CD8-positive, alpha-beta memory T cell (primary cell): ENCODE results near the gene SH2D3C. TPM values are rescaled to one million over a fixed set of nuclear protein-coding genes. Genes with fewer than 3 reads are reported as not detected.

Experiments used
- CTCF ChIA-PET: fragments of 350-600 bp; sonication (Branson Sonifier 250); formaldehyde crosslinking; loops from one replicate; lab custom pipeline; 2021; ENCODE audit warnings: antibody characterized with exemption; lab: Charles Lee
- POLR2A ChIA-PET: fragments of 350-600 bp; sonication (Branson Sonifier 250); formaldehyde crosslinking; loops from one replicate; lab custom pipeline; 2021; ENCODE audit warnings: antibody characterized with exemption; lab: Charles Lee
- DNase-seq, 5 donors: peaks; one replicate each; pipeline versions ENCODE4 v3.0.0 to v3.0.0-alpha.2; 2020 to 2022; ENCODE audit warnings: mixed read lengths in 1 of 5
- H3K27ac ChIP-seq: one replicate; pipeline ENCODE4 v1.7.0; 2013; ENCODE audit warnings: low read depth, mild to moderate bottlenecking, low read length, moderate library complexity
- H3K27me3 ChIP-seq: 2 replicates; pipeline ENCODE4 v1.7.0; 2013; ENCODE audit warnings: low read length, mild to moderate bottlenecking; ENCODE audit not compliant: insufficient read depth, poor library complexity, severe bottlenecking
- H3K36me3 ChIP-seq: 2 replicates; pipeline ENCODE4 v1.7.0; 2013; ENCODE audit warnings: mild to moderate bottlenecking, low read length, moderate library complexity; ENCODE audit not compliant: insufficient read depth
- H3K4me1 ChIP-seq: 2 replicates; pipeline ENCODE4 v1.7.0; 2013; ENCODE audit warnings: mild to moderate bottlenecking, low read length, moderate library complexity; ENCODE audit not compliant: insufficient read depth
- H3K4me3 ChIP-seq: 2 replicates; pipeline ENCODE4 v1.7.0; 2013; ENCODE audit warnings: mild to moderate bottlenecking, low read length
- H3K9me3 ChIP-seq: 2 replicates; pipeline ENCODE4 v1.7.0; 2013; ENCODE audit warnings: mild to moderate bottlenecking, low read length
- H3K27ac Mint-ChIP-seq, 8 donors: one replicate each; pipeline ENCODE4 v1.8.0; 2020 to 2021; ENCODE audit warnings: mixed read lengths in 8 of 8, mild to moderate bottlenecking in 6 of 8, inconsistent platforms in 3 of 8, moderate library complexity in 3 of 8
- H3K27me3 Mint-ChIP-seq, 2 donors: one replicate each; pipeline ENCODE4 v1.8.0; 2020 to 2021; ENCODE audit warnings: mixed read lengths in 2 of 2, mild to moderate bottlenecking in 1 of 2, moderate library complexity in 1 of 2
- H3K36me3 Mint-ChIP-seq, 3 donors: one replicate each; pipeline ENCODE4 v1.8.0; 2020 to 2021; ENCODE audit warnings: mixed read lengths in 3 of 3, inconsistent platforms in 1 of 3, mild to moderate bottlenecking in 1 of 3
- H3K4me1 Mint-ChIP-seq, 3 donors: one replicate each; pipeline ENCODE4 v1.8.0; 2020 to 2021; ENCODE audit warnings: mixed read lengths in 3 of 3, inconsistent platforms in 1 of 3, mild to moderate bottlenecking in 1 of 3
- H3K4me3 Mint-ChIP-seq, 7 donors: one replicate each; pipeline ENCODE4 v1.8.0; 2020 to 2021; ENCODE audit warnings: mixed read lengths in 7 of 7, mild to moderate bottlenecking in 6 of 7, moderate library complexity in 4 of 7, inconsistent platforms in 2 of 7
- H3K9me3 Mint-ChIP-seq, 5 donors: one replicate each; pipeline ENCODE4 v1.8.0; 2020 to 2022; ENCODE audit warnings: mixed read lengths in 5 of 5, mild to moderate bottlenecking in 3 of 5, moderate library complexity in 2 of 5, inconsistent platforms in 1 of 5
- polyA plus RNA-seq: library from polyadenylated mRNA; unstranded; fragments of 300-500 nt; fragmentation: Illumina TruSeq; gene quantifications from one replicate; pipeline ENCODE4 v1.2.3, GENCODE V29; 2021
- total RNA-seq, 2 experiments: library from RNA; stranded (reverse); gene quantifications; one replicate each; pipeline ENCODE4 v1.2.3, GENCODE V29; 2021

Gene SH2D3C
- total and polyA plus RNA-seq, 3 experiments from 2014 or later = 13.9 to 50.7 (median 14.1) TPM

DNA sequence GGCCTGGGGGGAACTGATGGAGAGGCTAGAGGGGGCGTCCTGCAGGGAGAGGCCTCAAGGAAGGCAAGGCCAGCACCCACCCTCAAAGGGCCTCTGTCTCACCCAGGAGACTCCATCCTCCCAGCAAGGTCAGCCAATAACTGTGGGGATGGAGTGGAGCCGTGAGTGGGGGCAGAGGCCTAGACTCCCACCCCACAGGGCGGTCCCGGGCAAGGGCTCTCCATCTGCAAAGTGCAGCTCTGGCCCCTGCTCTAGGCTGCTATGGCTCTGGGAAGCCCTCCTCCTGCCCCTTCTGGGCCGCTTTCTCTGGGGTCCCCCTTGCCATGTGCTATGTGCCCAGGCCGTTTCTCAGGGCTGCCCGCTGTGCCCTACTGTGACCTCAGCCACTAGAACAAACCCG is 38.3 kb upstream of the SH2D3C start:
- Mint-ChIP-seq H3K4me1 (no peaks in the 10 kb centered on the region), H3K36me3 (peaks cover 0 to 67% (median 2%) of the 10 kb centered on the region in 3 donors), H3K9me3 (no peaks in the 10 kb centered on the region), H3K27me3 (peaks cover 0 to 1% of the 10 kb centered on the region in 2 donors), H3K4me3 (no peak overlapping the region), H3K27ac (peak overlapping the region in 1 of 8 donors; percentile 19)
- no peak for DNase-seq
- Histone ChIP-seq H3K4me3 (no peak overlapping the region), H3K9me3 (no peaks in the 10 kb centered on the region), H3K27me3 (no peaks in the 10 kb centered on the region), H3K36me3 (peaks cover 16% of the 10 kb centered on the region), H3K4me1 (no peaks in the 10 kb centered on the region), H3K27ac (no peak overlapping the region)
- POLR2A ChIA-PET = no interaction called here
- CTCF ChIA-PET = interaction anchor here (1.0 to 1.4 kb wide), 2 partner anchors 15 to 53 kb away, joined by 3 to 5 read pairs; no protein-coding TSS in a partner anchor

DNA sequence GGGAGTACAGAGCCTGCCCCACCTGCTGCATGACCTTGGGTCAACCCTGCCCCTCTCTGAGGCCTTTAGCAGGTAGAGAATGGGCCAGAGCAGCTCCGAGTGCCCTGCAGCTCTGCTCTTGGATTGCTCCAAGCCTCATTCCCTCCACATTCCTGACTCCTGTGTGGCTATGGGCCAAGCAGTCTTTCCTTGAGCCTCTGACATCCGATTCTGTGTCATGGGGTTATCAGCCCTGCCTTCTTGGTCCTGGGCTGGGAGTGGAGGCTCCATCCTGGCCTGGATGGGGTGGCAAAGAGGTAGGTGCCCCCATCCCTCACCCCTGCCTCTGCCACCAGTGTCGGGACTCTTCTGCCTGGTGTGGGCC is 37.9 kb upstream of the SH2D3C start:
- H3K27me3 ChIP-seq = no peaks in the 10 kb centered on the region
- H3K4me1 Mint-ChIP-seq = no peaks in the 10 kb centered on the region
- POLR2A ChIA-PET = no interaction called here
- CTCF ChIA-PET = interaction anchor here (1.4 kb wide), 1 partner anchor 53 kb away, joined by 5 read pairs; no protein-coding TSS in a partner anchor
- no peak for DNase-seq
- H3K36me3 Mint-ChIP-seq = peaks cover 0 to 70% (median 2%) of the 10 kb centered on the region in 3 donors
- no peak overlapping the region for H3K27ac ChIP-seq
- no peaks in the 10 kb centered on the region for H3K9me3 ChIP-seq
- peaks cover 16% of the 10 kb centered on the region for H3K36me3 ChIP-seq
- no peaks in the 10 kb centered on the region for H3K4me1 ChIP-seq
- peaks cover 0 to 1% of the 10 kb centered on the region in 2 donors for H3K27me3 Mint-ChIP-seq
- peak overlapping the region in 2 of 8 donors; percentile 19 to 46 for H3K27ac Mint-ChIP-seq
- H3K4me3 ChIP-seq = no peak overlapping the region
- H3K4me3 Mint-ChIP-seq = no peak overlapping the region
- no peaks in the 10 kb centered on the region for H3K9me3 Mint-ChIP-seq

DNA sequence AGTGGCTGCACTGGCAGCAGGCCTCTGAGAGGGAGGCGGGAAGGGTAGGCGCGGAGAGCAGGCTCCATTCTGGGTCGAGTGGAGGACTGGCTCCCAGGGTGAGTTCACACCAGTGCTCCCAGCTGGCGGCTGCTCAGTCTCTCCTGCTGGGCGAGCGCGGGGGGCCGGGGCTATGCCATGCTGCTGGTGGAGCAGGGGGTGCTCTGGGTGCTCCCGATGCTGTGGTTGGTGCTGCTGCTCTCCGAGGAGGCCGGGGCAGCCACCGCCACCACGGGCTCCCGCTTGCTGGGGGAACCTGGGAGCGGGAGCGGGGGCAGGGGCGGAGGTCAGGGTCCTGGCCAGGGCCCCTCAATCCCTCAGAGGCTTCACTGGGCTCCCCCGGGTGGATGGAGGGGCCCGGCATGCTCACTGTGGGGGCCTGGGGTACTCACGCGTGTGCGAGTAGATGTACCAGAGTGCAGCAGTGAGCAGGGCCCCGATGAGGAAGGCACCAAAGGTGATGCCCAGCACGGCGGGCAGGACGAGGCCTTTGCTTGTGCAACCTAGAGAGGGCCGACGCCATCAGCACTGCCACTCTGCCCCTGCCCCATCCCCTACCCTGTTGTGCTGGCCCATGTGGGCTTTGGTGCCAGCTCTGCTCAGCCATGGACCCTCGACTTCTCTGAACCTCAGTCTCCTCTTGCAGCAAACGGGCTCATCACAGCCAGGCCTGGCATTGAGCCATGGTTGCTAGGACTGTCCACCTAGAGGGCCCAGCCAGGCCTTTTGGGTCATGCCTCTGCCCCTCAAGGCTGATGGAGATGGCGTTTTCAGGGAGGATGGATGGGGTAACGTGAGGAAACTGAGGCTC is 37.3 kb upstream of the SH2D3C start:
- H3K4me3 Mint-ChIP-seq = no peak overlapping the region
- H3K27ac Mint-ChIP-seq = peak overlapping the region in 1 of 8 donors; percentile 46
- peaks cover 0 to 69% (median 3%) of the 10 kb centered on the region in 3 donors for H3K36me3 Mint-ChIP-seq
- Histone ChIP-seq H3K27me3 (no peaks in the 10 kb centered on the region), H3K4me1 (no peaks in the 10 kb centered on the region), H3K4me3 (no peak overlapping the region), H3K9me3 (no peaks in the 10 kb centered on the region), H3K27ac (no peak overlapping the region), H3K36me3 (peaks cover 16% of the 10 kb centered on the region)
- H3K27me3 Mint-ChIP-seq = peaks cover 0 to 1% of the 10 kb centered on the region in 2 donors
- POLR2A ChIA-PET = no interaction called here
- no peak for DNase-seq
- H3K4me1 Mint-ChIP-seq = no peaks in the 10 kb centered on the region
- CTCF ChIA-PET = no interaction called here
- H3K9me3 Mint-ChIP-seq = no peaks in the 10 kb centered on the region

DNA sequence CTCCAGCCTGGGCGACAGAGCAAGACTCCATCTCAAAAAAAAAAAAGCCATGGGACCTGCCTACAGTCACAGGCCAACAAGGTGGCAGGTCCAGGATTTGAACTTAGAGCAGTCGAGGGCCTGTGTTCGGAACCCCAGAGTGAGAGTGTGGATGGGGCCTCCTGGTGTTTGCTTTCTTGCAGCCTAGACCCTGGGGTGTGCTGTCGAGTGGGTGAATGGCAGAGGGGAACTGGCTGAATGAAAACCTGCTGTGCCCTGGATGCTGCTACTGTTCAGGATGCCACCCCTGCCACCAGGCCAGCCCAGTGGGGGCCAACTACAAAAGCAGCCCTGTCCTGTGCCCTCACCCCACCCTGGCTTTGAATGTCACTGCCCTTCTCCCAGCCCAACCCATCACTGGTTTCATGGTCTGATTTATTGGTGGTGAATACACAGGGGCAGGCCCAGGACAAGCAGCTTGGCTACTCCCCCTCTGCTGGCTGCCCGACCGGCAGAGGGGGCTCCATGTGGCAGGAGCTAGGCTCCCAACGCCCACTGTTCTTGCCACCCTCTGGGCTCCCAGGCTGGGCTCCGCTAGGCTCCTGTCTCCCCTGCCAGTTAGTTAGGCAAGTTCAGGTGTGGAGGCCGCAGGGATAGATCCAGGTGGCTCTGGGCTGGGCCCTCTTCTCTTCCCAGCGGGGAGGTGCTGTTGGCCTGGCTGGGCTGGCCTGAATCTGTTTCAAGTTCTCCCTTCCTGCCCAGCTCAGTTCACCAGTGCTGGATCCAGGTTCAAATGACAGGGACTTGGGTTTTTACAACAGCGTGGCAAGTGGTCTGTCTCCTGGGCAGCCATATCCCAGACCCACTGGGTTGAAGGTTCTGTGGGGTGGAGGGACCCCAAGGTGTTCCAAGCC is 36.4 kb upstream of the SH2D3C start:
- ChIA-PET CTCF (no interaction called here), POLR2A (no interaction called here)
- H3K36me3 ChIP-seq = peaks cover 22% of the 10 kb centered on the region
- H3K27me3 ChIP-seq = no peaks in the 10 kb centered on the region
- H3K4me1 Mint-ChIP-seq = no peaks in the 10 kb centered on the region
- H3K4me1 ChIP-seq = no peaks in the 10 kb centered on the region
- H3K4me3 Mint-ChIP-seq = no peak overlapping the region
- no peak overlapping the region for H3K4me3 ChIP-seq
- H3K27ac Mint-ChIP-seq = peak overlapping the region in 1 of 8 donors; percentile 22
- H3K27me3 Mint-ChIP-seq = peaks cover 0 to 1% of the 10 kb centered on the region in 2 donors
- H3K27ac ChIP-seq = no peak overlapping the region
- peaks cover 0 to 75% (median 5%) of the 10 kb centered on the region in 3 donors for H3K36me3 Mint-ChIP-seq
- no peaks in the 10 kb centered on the region for H3K9me3 Mint-ChIP-seq
- H3K9me3 ChIP-seq = no peaks in the 10 kb centered on the region
- DNase-seq = no peak

DNA sequence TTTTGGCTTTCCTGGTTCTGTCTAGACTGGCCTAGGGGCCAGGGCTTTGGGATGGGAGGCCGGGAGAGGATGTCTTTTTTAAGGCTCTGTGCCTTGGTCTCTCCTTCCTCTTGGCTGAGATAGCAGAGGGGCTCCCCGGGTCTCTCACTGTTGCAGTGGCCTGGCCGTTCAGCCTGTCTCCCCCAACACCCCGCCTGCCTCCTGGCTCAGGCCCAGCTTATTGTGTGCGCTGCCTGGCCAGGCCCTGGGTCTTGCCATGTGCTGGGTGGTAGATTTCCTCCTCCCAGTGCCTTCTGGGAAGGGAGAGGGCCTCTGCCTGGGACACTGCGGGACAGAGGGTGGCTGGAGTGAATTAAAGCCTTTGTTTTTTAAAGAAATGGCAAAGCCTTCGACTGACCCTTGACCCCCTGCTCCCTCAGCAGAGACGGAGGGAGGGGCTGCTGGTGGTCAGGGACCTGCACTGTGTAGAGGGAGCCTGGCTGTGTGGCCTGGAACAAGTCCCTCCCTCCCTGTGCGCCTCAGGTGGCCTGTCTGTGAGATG is 35.3 kb upstream of the SH2D3C start:
- POLR2A ChIA-PET = no interaction called here
- peak overlapping the region in 1 of 8 donors; percentile 12 for H3K27ac Mint-ChIP-seq
- H3K27me3 Mint-ChIP-seq = peaks cover 0 to 1% of the 10 kb centered on the region in 2 donors
- peaks cover 27% of the 10 kb centered on the region for H3K36me3 ChIP-seq
- no peaks in the 10 kb centered on the region for H3K9me3 Mint-ChIP-seq
- no peak overlapping the region for H3K4me3 ChIP-seq
- H3K4me1 Mint-ChIP-seq = no peaks in the 10 kb centered on the region
- H3K27me3 ChIP-seq = no peaks in the 10 kb centered on the region
- no peak overlapping the region for H3K4me3 Mint-ChIP-seq
- no peaks in the 10 kb centered on the region for H3K9me3 ChIP-seq
- CTCF ChIA-PET = interaction anchor here (1.6 kb wide), 1 partner anchor 107 kb away, joined by 3 read pairs; no protein-coding TSS in a partner anchor
- no peaks in the 10 kb centered on the region for H3K4me1 ChIP-seq
- H3K36me3 Mint-ChIP-seq = peaks cover 0 to 81% (median 5%) of the 10 kb centered on the region in 3 donors
- DNase-seq = no peak
- no peak overlapping the region for H3K27ac ChIP-seq

DNA sequence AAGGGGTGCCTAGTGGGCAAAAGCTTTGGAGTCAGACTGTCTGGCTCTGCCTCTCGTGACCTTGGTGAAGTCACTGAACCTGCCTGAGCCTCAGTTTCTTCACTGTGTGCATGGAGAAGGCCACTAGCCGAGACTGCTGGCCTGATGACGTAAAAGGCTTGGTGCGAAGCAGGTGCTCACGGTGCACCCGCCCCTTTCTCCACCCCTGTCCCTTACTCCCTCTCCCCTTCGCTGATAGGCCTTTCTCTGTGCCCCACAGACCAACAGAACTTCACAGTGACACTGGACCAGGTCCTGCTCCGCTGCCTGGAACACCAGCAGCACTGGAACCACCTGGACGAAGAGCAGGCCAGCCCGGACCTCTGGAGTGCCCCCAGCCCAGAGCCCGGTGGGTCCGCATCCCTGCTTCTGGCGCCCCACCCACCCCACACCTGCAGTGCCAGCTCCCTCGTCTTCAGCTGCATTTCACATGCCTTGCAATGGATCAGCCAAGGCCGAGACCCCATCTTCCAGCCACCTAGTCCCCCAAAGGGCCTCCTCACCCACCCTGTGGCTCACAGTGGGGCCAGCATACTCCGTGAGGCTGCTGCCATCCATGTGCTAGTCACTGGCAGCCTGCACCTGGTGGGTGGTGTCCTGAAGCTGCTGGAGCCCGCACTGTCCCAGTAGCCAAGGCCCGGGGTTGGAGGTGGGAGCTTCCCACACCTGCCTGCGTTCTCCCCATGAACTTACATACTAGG is 34.6 kb upstream of the SH2D3C start:
- Histone ChIP-seq H3K27me3 (no peaks in the 10 kb centered on the region), H3K4me3 (no peak overlapping the region), H3K9me3 (no peaks in the 10 kb centered on the region), H3K27ac (no peak overlapping the region), H3K4me1 (no peaks in the 10 kb centered on the region), H3K36me3 (peaks cover 32% of the 10 kb centered on the region)
- ChIA-PET CTCF (interaction anchor here (1.6 kb wide), 1 partner anchor 108 kb away, joined by 3 read pairs; no protein-coding TSS in a partner anchor), POLR2A (no interaction called here)
- no peak for DNase-seq
- peaks cover 0 to 1% of the 10 kb centered on the region in 2 donors for H3K27me3 Mint-ChIP-seq
- no peak overlapping the region for H3K4me3 Mint-ChIP-seq
- peak overlapping the region in 1 of 8 donors; percentile 46 for H3K27ac Mint-ChIP-seq
- H3K36me3 Mint-ChIP-seq = peaks cover 0 to 79% (median 5%) of the 10 kb centered on the region in 3 donors
- H3K4me1 Mint-ChIP-seq = no peaks in the 10 kb centered on the region
- H3K9me3 Mint-ChIP-seq = no peaks in the 10 kb centered on the region

DNA sequence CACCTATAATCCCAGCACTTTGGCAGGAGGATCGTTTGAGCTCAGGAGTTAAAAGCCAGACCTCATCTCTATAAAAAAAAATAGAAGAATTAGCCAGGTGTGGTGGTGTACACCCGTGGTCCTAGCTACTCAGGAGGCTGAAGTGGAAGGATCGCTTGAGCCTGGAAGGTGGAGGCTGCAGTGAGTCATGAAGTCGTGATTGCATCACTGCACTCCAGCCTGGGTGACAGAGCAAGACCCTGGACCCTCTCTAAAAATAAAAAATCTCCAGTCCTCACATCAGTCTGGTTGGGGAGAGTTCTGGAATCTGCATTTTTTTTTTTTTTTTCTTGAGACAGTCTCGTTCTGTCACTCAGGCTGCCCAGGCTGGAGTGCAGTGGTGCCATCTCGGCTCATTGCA is 33.5 kb upstream of the SH2D3C start:
- Histone ChIP-seq H3K27me3 (no peaks in the 10 kb centered on the region), H3K36me3 (peaks cover 35% of the 10 kb centered on the region), H3K4me3 (no peak overlapping the region), H3K4me1 (no peaks in the 10 kb centered on the region), H3K27ac (no peak overlapping the region), H3K9me3 (no peaks in the 10 kb centered on the region)
- DNase-seq = no peak
- H3K27ac Mint-ChIP-seq = no peak overlapping the region
- no peak overlapping the region for H3K4me3 Mint-ChIP-seq
- H3K27me3 Mint-ChIP-seq = peaks cover 0 to 1% of the 10 kb centered on the region in 2 donors
- no peaks in the 10 kb centered on the region for H3K4me1 Mint-ChIP-seq
- POLR2A ChIA-PET = interaction anchor here (0.7 kb wide), 1 partner anchor 44 kb away, joined by 4 read pairs; no protein-coding TSS in a partner anchor
- peaks cover 0 to 79% (median 3%) of the 10 kb centered on the region in 3 donors for H3K36me3 Mint-ChIP-seq
- no peaks in the 10 kb centered on the region for H3K9me3 Mint-ChIP-seq
- CTCF ChIA-PET = interaction anchor here (1.6 kb wide), 1 partner anchor 109 kb away, joined by 3 read pairs; no protein-coding TSS in a partner anchor
